Dendritic cell treated with granulocyte-macrophage colony-stimulating factor and Interleukin-4, amounts not matched to agents 40 ng/mL and 50 ng/mL, for 4 days (primary cell): ENCODE measurements around the gene CABLES2.

Experiments
- H3K27ac Mint-ChIP-seq: one replicate; pipeline ENCODE4 v1.8.0; 2022; ENCODE audit warnings: mild to moderate bottlenecking, mixed read lengths
- H3K27me3 Mint-ChIP-seq: one replicate; pipeline ENCODE4 v1.8.0; 2022; ENCODE audit warnings: mild to moderate bottlenecking, mixed read lengths
- H3K36me3 Mint-ChIP-seq: one replicate; pipeline ENCODE4 v1.8.0; 2022; ENCODE audit warnings: low read depth, mixed read lengths
- H3K4me1 Mint-ChIP-seq: one replicate; pipeline ENCODE4 v1.8.0; 2022; ENCODE audit warnings: low read depth, mixed read lengths
- H3K4me3 Mint-ChIP-seq: one replicate; pipeline ENCODE4 v1.8.0; 2022; ENCODE audit warnings: mild to moderate bottlenecking, moderate library complexity, mixed read lengths
- H3K9me3 Mint-ChIP-seq: one replicate; pipeline ENCODE4 v1.8.0; 2022; ENCODE audit warnings: mixed read lengths
- intact Hi-C: fragments of 100-400 bp; cut with micrococcal nuclease; formaldehyde crosslinking; loops from one replicate; pipeline ENCODE4 v1.15.0; 2022

Gene CABLES2

DNA sequence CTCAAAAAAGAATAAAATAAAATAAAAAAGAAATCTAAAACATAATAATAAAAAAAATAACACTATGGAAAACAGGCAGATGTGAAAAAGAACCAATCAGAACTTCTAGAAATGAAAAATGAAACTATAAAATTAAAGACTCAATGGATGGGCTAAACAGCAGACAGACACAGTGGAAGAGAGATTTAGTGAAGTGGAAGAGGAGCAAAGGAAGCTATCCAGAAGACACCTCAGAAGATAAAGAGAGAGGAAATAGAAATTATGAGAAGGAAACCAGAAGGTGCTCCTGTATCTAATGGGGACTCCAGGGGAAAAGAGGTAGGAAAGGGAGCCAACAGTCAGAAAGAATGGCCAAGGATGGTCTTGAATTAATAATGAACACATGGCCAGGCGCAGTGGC is 58.5 kb downstream of the CABLES2 start:
- no peak overlapping the region for H3K4me3 Mint-ChIP-seq
- intact Hi-C loops = no loop called here
- H3K4me1 Mint-ChIP-seq = no peaks in the 10 kb centered on the region
- H3K27me3 Mint-ChIP-seq = no peaks in the 10 kb centered on the region
- no peak overlapping the region for H3K27ac Mint-ChIP-seq
- H3K9me3 Mint-ChIP-seq = peaks cover 10% of the 10 kb centered on the region
- no peaks in the 10 kb centered on the region for H3K36me3 Mint-ChIP-seq

DNA sequence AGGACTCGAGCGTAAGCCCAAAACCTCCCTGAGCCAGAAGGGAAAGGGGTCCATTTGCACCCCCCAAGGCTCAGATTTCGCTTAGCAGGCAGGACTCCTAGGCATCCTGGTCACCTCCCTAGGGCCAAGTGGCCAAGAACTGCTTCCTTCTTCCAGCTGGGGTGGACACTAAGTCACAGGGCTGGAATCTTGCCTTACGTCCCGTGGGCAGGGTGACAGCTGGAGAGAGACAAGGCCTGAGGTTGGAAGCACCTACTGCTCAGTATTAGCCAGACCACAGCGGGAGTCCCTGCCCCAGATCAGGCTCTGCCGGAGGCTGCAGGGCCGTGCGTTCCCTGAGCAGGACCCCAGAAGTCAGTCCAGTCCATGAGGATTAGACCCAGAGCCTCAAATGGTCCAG is 59.6 kb downstream of the CABLES2 start:
- no peak overlapping the region for H3K27ac Mint-ChIP-seq
- H3K9me3 Mint-ChIP-seq = peaks cover 10% of the 10 kb centered on the region
- intact Hi-C loops = no loop called here
- peaks cover 4% of the 10 kb centered on the region for H3K27me3 Mint-ChIP-seq
- no peaks in the 10 kb centered on the region for H3K4me1 Mint-ChIP-seq
- no peaks in the 10 kb centered on the region for H3K36me3 Mint-ChIP-seq
- no peak overlapping the region for H3K4me3 Mint-ChIP-seq

DNA sequence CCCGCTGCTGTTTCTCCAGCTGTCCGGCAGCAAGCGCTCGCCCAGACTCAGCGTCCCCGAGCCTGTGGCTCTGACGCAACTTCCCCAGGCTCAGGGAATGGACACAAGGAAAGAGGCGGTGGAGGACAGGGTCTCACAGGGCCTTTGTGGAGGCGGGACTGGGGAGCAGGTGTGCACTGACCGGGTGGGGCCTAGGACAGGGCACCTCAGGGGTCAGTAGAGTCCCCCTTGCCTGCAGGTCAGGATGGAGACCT is 60.0 kb downstream of the CABLES2 start:
- no peak overlapping the region for H3K4me3 Mint-ChIP-seq
- intact Hi-C loops = no loop called here
- peaks cover 10% of the 10 kb centered on the region for H3K9me3 Mint-ChIP-seq
- no peaks in the 10 kb centered on the region for H3K4me1 Mint-ChIP-seq
- H3K36me3 Mint-ChIP-seq = no peaks in the 10 kb centered on the region
- no peak overlapping the region for H3K27ac Mint-ChIP-seq
- H3K27me3 Mint-ChIP-seq = peaks cover 8% of the 10 kb centered on the region

DNA sequence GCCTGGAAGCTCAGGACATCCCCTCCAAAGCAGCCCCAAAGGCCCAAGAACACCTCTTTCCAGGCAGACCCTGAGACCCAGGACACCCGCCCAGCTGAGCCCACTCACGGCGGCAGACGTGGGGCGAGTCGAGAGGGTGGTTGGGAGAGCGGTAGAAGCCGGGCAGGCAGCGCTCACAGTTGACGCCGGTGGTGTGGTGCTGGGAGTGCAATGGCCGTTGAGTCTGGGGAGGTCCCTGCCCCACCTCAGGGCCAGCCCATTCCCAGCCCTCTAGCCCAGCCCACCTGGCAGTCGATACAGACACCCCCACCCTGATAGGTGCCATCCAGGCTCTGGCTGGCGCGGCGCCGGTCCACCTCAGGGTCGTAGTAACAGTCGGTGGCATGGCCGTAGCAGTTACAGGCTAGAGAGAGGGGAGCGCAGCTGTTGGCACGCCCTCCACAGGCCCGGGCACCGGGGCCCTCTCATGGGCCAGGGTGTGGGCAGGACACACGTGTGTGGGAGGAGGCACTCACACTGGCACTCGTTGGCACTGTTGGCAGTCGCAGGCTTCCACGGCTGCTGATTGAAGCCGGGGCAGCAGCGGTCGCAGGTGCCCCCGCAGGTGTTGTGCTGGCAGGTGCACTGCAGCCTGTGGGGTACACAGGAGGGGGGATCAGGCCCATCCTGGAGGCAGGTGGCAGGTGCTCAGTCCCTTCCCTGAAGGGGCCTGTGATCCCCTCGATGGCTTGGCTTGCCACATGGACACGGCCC is 60.5 kb downstream of the CABLES2 start:
- no peaks in the 10 kb centered on the region for H3K4me1 Mint-ChIP-seq
- H3K27me3 Mint-ChIP-seq = peaks cover 11% of the 10 kb centered on the region
- no peak overlapping the region for H3K27ac Mint-ChIP-seq
- H3K36me3 Mint-ChIP-seq = no peaks in the 10 kb centered on the region
- intact Hi-C loops = no loop called here
- H3K9me3 Mint-ChIP-seq = peaks cover 10% of the 10 kb centered on the region
- no peak overlapping the region for H3K4me3 Mint-ChIP-seq

DNA sequence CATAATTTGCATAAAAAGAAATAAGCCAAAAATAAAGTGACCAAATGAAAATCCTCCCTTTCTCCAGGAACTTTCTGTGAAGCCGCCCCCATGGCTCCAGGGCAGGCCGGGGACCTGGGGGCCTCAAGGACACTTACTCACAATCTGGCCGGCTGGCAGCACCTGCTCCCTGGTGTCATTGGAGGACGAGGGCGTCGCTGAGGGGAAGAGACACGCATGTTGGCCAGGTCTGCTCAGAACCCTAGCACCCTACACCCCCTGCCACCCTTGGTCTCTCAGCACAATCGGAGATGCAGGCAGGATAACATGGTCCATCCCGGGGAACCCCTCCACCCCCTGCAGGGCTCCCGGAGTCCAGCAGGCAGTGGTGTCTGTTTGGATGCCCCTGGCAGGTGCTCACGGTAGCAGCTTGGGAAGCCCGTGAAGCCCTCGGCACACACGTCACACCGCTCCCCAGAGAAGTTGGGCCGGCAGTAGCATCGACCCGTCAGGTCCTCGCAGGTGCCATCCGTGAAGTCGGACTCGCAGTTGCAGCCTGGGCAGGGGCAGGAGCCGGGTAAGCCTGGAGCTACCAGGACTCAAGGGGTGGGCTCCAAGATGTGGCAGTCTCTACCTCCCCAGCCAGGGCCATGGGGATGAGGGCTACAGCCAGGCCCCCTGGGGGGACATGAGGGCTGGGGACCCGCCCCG is 61.3 kb downstream of the CABLES2 start:
- no peaks in the 10 kb centered on the region for H3K4me1 Mint-ChIP-seq
- H3K9me3 Mint-ChIP-seq = peaks cover 10% of the 10 kb centered on the region
- no peaks in the 10 kb centered on the region for H3K36me3 Mint-ChIP-seq
- intact Hi-C loops = no loop called here
- peaks cover 13% of the 10 kb centered on the region for H3K27me3 Mint-ChIP-seq
- no peak overlapping the region for H3K4me3 Mint-ChIP-seq
- no peak overlapping the region for H3K27ac Mint-ChIP-seq

DNA sequence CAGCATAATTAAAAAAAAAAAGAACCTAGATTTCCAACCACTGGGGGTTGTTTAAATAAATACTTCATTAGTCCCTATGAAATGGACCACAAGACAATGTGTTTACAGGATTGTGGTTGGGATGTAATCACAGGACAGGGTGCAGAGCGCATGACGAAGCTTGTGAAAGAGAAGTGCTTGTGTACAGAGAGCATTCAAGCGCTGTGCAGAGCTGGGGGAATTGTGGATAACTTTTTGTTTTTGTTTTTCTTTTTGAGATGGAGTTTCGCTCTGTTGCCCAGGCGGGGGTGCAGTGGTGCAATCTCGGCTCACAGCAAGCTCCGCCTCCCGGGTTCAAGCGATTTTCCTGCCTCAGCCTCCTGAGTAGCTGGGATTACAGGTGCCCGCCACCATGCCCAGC is 62.3 kb downstream of the CABLES2 start:
- Mint-ChIP-seq H3K4me1 (peaks cover 5% of the 10 kb centered on the region), H3K9me3 (peaks cover 10% of the 10 kb centered on the region), H3K27ac (no peak overlapping the region), H3K36me3 (no peaks in the 10 kb centered on the region), H3K27me3 (peaks cover 15% of the 10 kb centered on the region), H3K4me3 (no peak overlapping the region)
- intact Hi-C loops = no loop called here

DNA sequence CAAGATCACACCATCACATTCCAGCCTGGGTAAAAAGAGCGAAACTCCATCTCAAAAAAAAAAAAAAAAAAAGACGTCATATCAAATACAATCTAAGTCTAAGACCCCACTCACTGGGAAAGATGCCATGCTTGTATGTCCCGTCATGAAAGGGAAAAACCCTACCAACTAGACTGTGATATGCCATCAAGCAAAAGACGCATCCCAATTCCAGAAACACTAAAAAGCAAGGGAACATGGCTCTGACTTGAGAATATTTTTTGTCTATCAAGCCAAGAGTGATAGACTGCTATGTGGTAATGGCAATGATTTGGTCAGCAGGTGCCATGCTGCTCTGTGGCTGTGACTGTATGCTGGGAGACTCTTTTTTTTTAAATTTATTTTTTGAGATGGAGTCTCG is 63.0 kb downstream of the CABLES2 start:
- H3K36me3 Mint-ChIP-seq = no peaks in the 10 kb centered on the region
- H3K9me3 Mint-ChIP-seq = peaks cover 9% of the 10 kb centered on the region
- H3K27ac Mint-ChIP-seq = no peak overlapping the region
- H3K27me3 Mint-ChIP-seq = peaks cover 15% of the 10 kb centered on the region
- peaks cover 11% of the 10 kb centered on the region for H3K4me1 Mint-ChIP-seq
- no peak overlapping the region for H3K4me3 Mint-ChIP-seq
- intact Hi-C loops = no loop called here

- intact Hi-C loops = no loop called here
- no peaks in the 10 kb centered on the region for H3K36me3 Mint-ChIP-seq
- no peak overlapping the region for H3K27ac Mint-ChIP-seq
- H3K4me3 Mint-ChIP-seq = no peak overlapping the region
- peaks cover 15% of the 10 kb centered on the region for H3K4me1 Mint-ChIP-seq
- peaks cover 15% of the 10 kb centered on the region for H3K27me3 Mint-ChIP-seq
- no peaks in the 10 kb centered on the region for H3K9me3 Mint-ChIP-seq
Measured at GRCh38 chr20:62342910-62343309, 64.2 kb downstream of the CABLES2 start.

DNA sequence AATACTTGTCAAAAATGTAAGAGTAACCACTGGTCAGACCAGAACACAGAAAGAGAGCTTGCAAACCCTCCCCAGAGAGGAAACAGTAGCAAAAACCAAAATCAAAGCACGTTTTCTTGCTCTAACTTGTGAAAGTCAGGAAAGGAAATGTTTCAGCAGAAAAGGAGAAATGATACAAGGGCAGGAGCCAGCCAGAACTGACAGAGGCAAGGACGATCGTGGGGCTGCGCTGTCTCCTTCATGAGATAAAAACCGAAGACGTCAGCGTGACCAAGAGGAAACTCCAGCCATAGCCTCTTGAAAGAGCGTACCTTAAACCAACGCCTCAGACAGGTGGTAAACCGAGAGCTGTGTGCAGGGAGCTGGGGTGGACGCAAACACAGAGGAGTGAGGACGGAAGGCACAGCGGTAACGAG is 67.4 kb downstream of the CABLES2 start:
- intact Hi-C loops = no loop called here
- Mint-ChIP-seq H3K4me3 (peak overlapping the region; percentile 61), H3K27me3 (peaks cover 16% of the 10 kb centered on the region), H3K9me3 (no peaks in the 10 kb centered on the region), H3K36me3 (no peaks in the 10 kb centered on the region), H3K4me1 (peaks cover 27% of the 10 kb centered on the region), H3K27ac (peak overlapping the region; percentile 55)
